A673 (cell line): Measurements from ENCODE around the gene GCAT. TPM values are rescaled to one million over a fixed set of nuclear protein-coding genes. Genes with fewer than 3 reads are reported as not detected.

Experiments used
- BruUV-seq: library from RNA; stranded (reverse); fragments of 400-500 nt; replicated peaks from 2 replicates; lab custom pipeline; 2021; lab: Mats Ljungman, UMichigan
- CTCF ChIA-PET: fragments of 300-600 bp; sonication (Branson Sonifier 250); formaldehyde crosslinking; loops from one replicate; lab custom pipeline; 2022; ENCODE audit warnings: antibody characterized with exemption; lab: Charles Lee
- POLR2A ChIA-PET: fragments of 300-600 bp; sonication (Branson Sonifier 250); formaldehyde crosslinking; loops from one replicate; lab custom pipeline; 2022; ENCODE audit warnings: antibody characterized with exemption; ENCODE audit not compliant: low non-redundant PET; lab: Charles Lee
- DNase-seq: peaks from one replicate; pipeline ENCODE4 v3.0.0-alpha.2; 2015; ENCODE audit warnings: low spot score
- H3K27ac ChIP-seq: fragments of 200-600 bp; sonication (generic); 2 replicates; pipeline ENCODE4 v1.5.1; 2016; ENCODE audit warnings: mixed run types, low read depth, mild to moderate bottlenecking, mixed read lengths, antibody characterized with exemption, low read length; ENCODE audit not compliant: poor library complexity, severe bottlenecking
- H3K27me3 ChIP-seq: fragments of 200-600 bp; sonication (generic); replicated peaks from 2 replicates; pipeline ENCODE4 v1.6.1; 2017; ENCODE audit warnings: mixed run types, low read depth, mild to moderate bottlenecking, mixed read lengths, antibody characterized with exemption, low read length; ENCODE audit not compliant: insufficient read depth, poor library complexity
- H3K36me3 ChIP-seq: fragments of 200-600 bp; sonication (generic); 2 replicates; pipeline ENCODE4 v1.6.1; 2016; ENCODE audit warnings: mixed run types, mild to moderate bottlenecking, mixed read lengths, antibody characterized with exemption, low read length; ENCODE audit not compliant: insufficient read depth, poor library complexity, severe bottlenecking
- H3K4me1 ChIP-seq: fragments of 200-600 bp; sonication (generic); 2 replicates; pipeline ENCODE4 v1.6.1; 2017; ENCODE audit warnings: mixed run types, mild to moderate bottlenecking, mixed read lengths, antibody characterized with exemption, low read length; ENCODE audit not compliant: insufficient read depth, poor library complexity, severe bottlenecking
- H3K4me3 ChIP-seq: fragments of 200-600 bp; sonication (generic); 2 replicates; pipeline ENCODE4 v1.5.1; 2016; ENCODE audit warnings: low read depth, mixed run types, mild to moderate bottlenecking, mixed read lengths, low read length; ENCODE audit not compliant: poor library complexity, severe bottlenecking
- H3K9me3 ChIP-seq: fragments of 200-600 bp; sonication (generic); 2 replicates; pipeline ENCODE4 v1.6.1; 2016; ENCODE audit warnings: mixed run types, low read depth, mild to moderate bottlenecking, mixed read lengths, antibody characterized with exemption, low read length; ENCODE audit not compliant: poor library complexity, severe bottlenecking
- CTCF ChIP-seq: fragments of 300-800, 200-600 bp; sonication (generic); conservative IDR thresholded peaks from 2 replicates; pipeline ENCODE4 v1.5.1; 2017; ENCODE audit warnings: low read depth, mild to moderate bottlenecking, antibody characterized with exemption, low read length, moderate library complexity, mixed read lengths
- EZH2 ChIP-seq: fragments of 200-600 bp; sonication (generic); IDR thresholded peaks from 2 replicates; pipeline ENCODE4 v1.6.1; 2017; ENCODE audit warnings: borderline replicate concordance, low read depth, mild to moderate bottlenecking, mixed read lengths, antibody characterized with exemption, low read length; ENCODE audit not compliant: poor library complexity, severe bottlenecking
- intact Hi-C: fragments of 100-400 bp; cut with micrococcal nuclease; formaldehyde crosslinking; loops from one replicate; pipeline ENCODE4 v1.10.0; 2022; ENCODE audit not compliant: unreplicated experiment
- total RNA-seq: library from RNA; stranded (reverse); gene quantifications from 2 replicates; pipeline ENCODE4 v1.2.3, GENCODE V29; 2021

Gene GCAT
- total RNA-seq, 1 experiment from 2014 or later: 21.4 TPM

- no TSS peak for BruUV-seq
- Histone ChIP-seq H3K27me3 (no peaks in the 10 kb centered on the region), H3K4me1 (peaks cover 15% of the 10 kb centered on the region), H3K36me3 (no peaks in the 10 kb centered on the region), H3K27ac (no peak overlapping the region), H3K4me3 (peak overlapping the region; percentile 34), H3K9me3 (no peaks in the 10 kb centered on the region)
- POLR2A ChIA-PET: interaction anchor here (0.7 kb wide), 1 partner anchor 11 kb away, joined by 3 read pairs; the partner anchor contains the start of gene GCAT
- TF ChIP-seq EZH2 (no peak), CTCF (peak; percentile 47)
- CTCF ChIA-PET: interaction anchor here (0.6 to 2.7 kb wide), 7 partner anchors 11 to 147 kb away, joined by 3 to 13 read pairs (median 4); partner anchors contain the start of genes ANKRD54 and GCAT
- DNase-seq: peak; percentile 64
- intact Hi-C loops: loop anchor here (5.0 kb wide), 1 partner anchor 44 kb away; no protein-coding TSS in a partner anchor
Measured at GRCh38 chr22:37818409-37819104, 10.8 kb downstream of the GCAT start.

- ChIA-PET POLR2A (interaction anchor here (0.7 kb wide), 1 partner anchor 12 kb away, joined by 3 read pairs; the partner anchor contains the start of gene GCAT), CTCF (interaction anchor here (0.6 to 2.7 kb wide), 4 partner anchors 44 to 146 kb away, joined by 3 to 13 read pairs (median 6); no protein-coding TSS in a partner anchor)
- Histone ChIP-seq H3K9me3 (no peaks in the 10 kb centered on the region), H3K4me1 (peaks cover 15% of the 10 kb centered on the region), H3K27ac (no peak overlapping the region), H3K36me3 (no peaks in the 10 kb centered on the region), H3K27me3 (no peaks in the 10 kb centered on the region), H3K4me3 (no peak overlapping the region)
- no peak for TF ChIP-seq CTCF
- no peak for TF ChIP-seq EZH2
- intact Hi-C loops: loop anchor here (5.0 kb wide), 1 partner anchor 43 kb away; no protein-coding TSS in a partner anchor
- BruUV-seq: no TSS peak
- no peak for DNase-seq
Measured at GRCh38 chr22:37819105-37819433, 11.3 kb downstream of the GCAT start.

GRCh38 chr22:37820350-37820749 lies 12.6 kb downstream of the GCAT start:
- CTCF ChIA-PET: interaction anchor here (0.6 kb wide), 1 partner anchor 163 kb away, joined by 4 read pairs; no protein-coding TSS in a partner anchor
- Histone ChIP-seq H3K36me3 (no peaks in the 10 kb centered on the region), H3K4me3 (no peak overlapping the region), H3K27ac (no peak overlapping the region), H3K4me1 (peaks cover 15% of the 10 kb centered on the region), H3K27me3 (no peaks in the 10 kb centered on the region), H3K9me3 (no peaks in the 10 kb centered on the region)
- POLR2A ChIA-PET: no interaction called here
- BruUV-seq: no TSS peak
- intact Hi-C loops: no loop called here
- no peak for TF ChIP-seq CTCF
- no peak for TF ChIP-seq EZH2
- DNase-seq: no peak
